Measurements from ENCODE around the gene ADI1. TPM values are rescaled to one million over a fixed set of nuclear protein-coding genes. Genes with fewer than 3 reads are reported as not detected.

Gene ADI1
- total and polyA plus RNA-seq, 2 of the 4 experiments (the other 2 are of a cell fraction), result 43.2 to 46.0 TPM

DNA sequence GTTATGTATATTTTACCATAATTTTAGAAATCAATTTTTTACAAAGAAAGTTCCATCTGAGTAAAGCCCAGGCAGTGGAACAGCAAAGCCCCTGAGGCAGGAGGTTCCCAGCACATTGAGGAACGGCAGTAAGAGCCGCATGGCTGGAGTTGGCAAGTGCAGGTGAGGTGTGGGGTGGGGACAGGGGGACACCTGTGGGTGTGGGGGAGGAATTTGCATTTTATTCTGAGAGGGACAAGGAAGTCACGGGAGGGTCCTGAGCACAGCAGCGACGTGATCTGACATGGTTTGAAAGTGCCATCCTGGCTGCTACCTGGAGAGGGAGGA is 16.1 kb upstream of the ADI1 start:
- ATAC-seq (ENCODE audit: low read depth) (no peak), DNase-seq (no peak)
- Histone ChIP-seq H3K4me3 (ENCODE audit: insufficient read depth, low read depth, low read length) (peak overlapping the region; percentile 43; the same call in 1 of the 2 replicates), H2AFZ (replicated peaks; ENCODE audit: low read length, poor library complexity) (peak overlapping the region; percentile 85), H2BK120ac (ENCODE audit: low read depth, low read length) (peak overlapping the region; percentile 99), H3K56ac (ENCODE audit: extremely low read depth, insufficient read depth, low read length) (peak overlapping the region; percentile 89), H3K4me1 (ENCODE audit: control insufficient read depth, insufficient read depth, low read length) (peaks cover 13% of the 10 kb centered on the region), H3K14ac (replicated peaks; ENCODE audit: low read depth, low read length) (peak overlapping the region; percentile 96), H3K18ac (ENCODE audit: low read depth, low read length) (peak overlapping the region; percentile 98), H3K23ac (ENCODE audit: low read depth, low read length) (peak overlapping the region; percentile 99), H3K9ac (ENCODE audit: low read depth, low read length) (peak overlapping the region; percentile 91), H3K79me1 (ENCODE audit: low read depth in 1 of 2, low read length in 2 of 2) (peaks cover 0 to 9% of the 10 kb centered on the region in 2 experiments; a peak in 2 of 4 replicates), H3K4ac (ENCODE audit: low read depth, low read length) (peak overlapping the region; percentile 99), H2AK9ac (replicated peaks; ENCODE audit: low read depth, low read length, poor library complexity) (peak overlapping the region; percentile 95), H4K91ac (ENCODE audit: insufficient read depth, low read depth, low read length) (peak overlapping the region; percentile 99), H4K8ac (ENCODE audit: low read depth in 2 of 2, low read length in 2 of 2) (peak overlapping the region; percentile 72 to 96), H3K27ac (ENCODE audit: insufficient read depth, low read length) (peak overlapping the region; percentile 99), H3K36me3 (ENCODE audit: control insufficient read depth, insufficient read depth, low read length) (peaks cover 6% of the 10 kb centered on the region), H2BK5ac (ENCODE audit: low read depth, low read length, poor library complexity, severe bottlenecking) (peak overlapping the region; percentile 97), H3K27me3 (ENCODE audit: control insufficient read depth, insufficient read depth, low read length) (no peaks in the 10 kb centered on the region), H3K9me3 (ENCODE audit: control insufficient read depth, insufficient read depth, low read length) (no peaks in the 10 kb centered on the region), H2BK15ac (ENCODE audit: low read depth, low read length) (peak overlapping the region; percentile 88; the same call in 2 of the 3 replicates), H2BK20ac (ENCODE audit: low read depth, low read length) (peak overlapping the region; percentile 82), H3K4me2 (ENCODE audit: low read depth, low read length) (peak overlapping the region; percentile 89), H4K5ac (ENCODE audit: low read depth, low read length) (peak overlapping the region; percentile 97), H3K9me1 (ENCODE audit: insufficient read depth, low read length) (peaks cover 10% of the 10 kb centered on the region; the same call in 1 of the 2 replicates), H2AK5ac (ENCODE audit: low read depth, low read length) (peak overlapping the region; percentile 92), H4K20me1 (ENCODE audit: insufficient read depth, low read length) (no peaks in the 10 kb centered on the region)
- 68% methylated on average over 5 of the region's 5 CpGs; no CpG with 5 or more reads in 1 of the 2 experiments for WGBS, 2 experiments (ENCODE audit: extremely low coverage in 2 of 2, insufficient read length in 1 of 2)
- dilution Hi-C loops (cut with HindIII; ENCODE audit: low sequenced_read_pairs, unreplicated experiment) (no loop called here), intact Hi-C loops (cut with micrococcal nuclease) (no loop called here), in situ Hi-C loops (cut with MboI; ENCODE audit: low sequenced_read_pairs) (no loop called here)
- no TSS peak for BruUV-seq (replicated peaks)
- ChIA-PET CTCF (no interaction called here), POLR2A (ENCODE audit: unreplicated experiment) (no interaction called here)
- TF ChIP-seq FOS (IDR thresholded peaks at IDR 0.05; ENCODE audit: low read depth, low read length) (no peak), MXI1 (IDR thresholded peaks at IDR 0.05; ENCODE audit: borderline replicate concordance, low read depth, low read length) (no peak), RAD21 (IDR thresholded peaks at IDR 0.05; ENCODE audit: low read length) (no peak), RCOR1 (IDR thresholded peaks at IDR 0.05; ENCODE audit: insufficient replicate concordance, low read length) (no peak), BHLHE40 (IDR thresholded peaks at IDR 0.05; ENCODE audit: low read depth, low read length) (no peak), NFE2L2 (IDR thresholded peaks at IDR 0.05; ENCODE audit: low read depth, low read length) (no peak)
- TF ChIP-seq, protein P1, sequence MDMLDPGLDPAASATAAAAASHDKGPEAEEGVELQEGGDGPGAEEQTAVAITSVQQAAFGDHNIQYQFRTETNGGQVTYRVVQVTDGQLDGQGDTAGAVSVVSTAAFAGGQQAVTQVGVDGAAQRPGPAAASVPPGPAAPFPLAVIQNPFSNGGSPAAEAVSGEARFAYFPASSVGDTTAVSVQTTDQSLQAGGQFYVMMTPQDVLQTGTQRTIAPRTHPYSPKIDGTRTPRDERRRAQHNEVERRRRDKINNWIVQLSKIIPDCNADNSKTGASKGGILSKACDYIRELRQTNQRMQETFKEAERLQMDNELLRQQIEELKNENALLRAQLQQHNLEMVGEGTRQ (IDR thresholded peaks at IDR 0.05; ENCODE audit: low read depth, low read length), result no peak
- TF ChIP-seq, protein P2, sequence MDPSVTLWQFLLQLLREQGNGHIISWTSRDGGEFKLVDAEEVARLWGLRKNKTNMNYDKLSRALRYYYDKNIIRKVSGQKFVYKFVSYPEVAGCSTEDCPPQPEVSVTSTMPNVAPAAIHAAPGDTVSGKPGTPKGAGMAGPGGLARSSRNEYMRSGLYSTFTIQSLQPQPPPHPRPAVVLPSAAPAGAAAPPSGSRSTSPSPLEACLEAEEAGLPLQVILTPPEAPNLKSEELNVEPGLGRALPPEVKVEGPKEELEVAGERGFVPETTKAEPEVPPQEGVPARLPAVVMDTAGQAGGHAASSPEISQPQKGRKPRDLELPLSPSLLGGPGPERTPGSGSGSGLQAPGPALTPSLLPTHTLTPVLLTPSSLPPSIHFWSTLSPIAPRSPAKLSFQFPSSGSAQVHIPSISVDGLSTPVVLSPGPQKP (IDR thresholded peaks at IDR 0.05; ENCODE audit: borderline replicate concordance, low read depth, low read length), result no peak
- TF ChIP-seq, protein P3, sequence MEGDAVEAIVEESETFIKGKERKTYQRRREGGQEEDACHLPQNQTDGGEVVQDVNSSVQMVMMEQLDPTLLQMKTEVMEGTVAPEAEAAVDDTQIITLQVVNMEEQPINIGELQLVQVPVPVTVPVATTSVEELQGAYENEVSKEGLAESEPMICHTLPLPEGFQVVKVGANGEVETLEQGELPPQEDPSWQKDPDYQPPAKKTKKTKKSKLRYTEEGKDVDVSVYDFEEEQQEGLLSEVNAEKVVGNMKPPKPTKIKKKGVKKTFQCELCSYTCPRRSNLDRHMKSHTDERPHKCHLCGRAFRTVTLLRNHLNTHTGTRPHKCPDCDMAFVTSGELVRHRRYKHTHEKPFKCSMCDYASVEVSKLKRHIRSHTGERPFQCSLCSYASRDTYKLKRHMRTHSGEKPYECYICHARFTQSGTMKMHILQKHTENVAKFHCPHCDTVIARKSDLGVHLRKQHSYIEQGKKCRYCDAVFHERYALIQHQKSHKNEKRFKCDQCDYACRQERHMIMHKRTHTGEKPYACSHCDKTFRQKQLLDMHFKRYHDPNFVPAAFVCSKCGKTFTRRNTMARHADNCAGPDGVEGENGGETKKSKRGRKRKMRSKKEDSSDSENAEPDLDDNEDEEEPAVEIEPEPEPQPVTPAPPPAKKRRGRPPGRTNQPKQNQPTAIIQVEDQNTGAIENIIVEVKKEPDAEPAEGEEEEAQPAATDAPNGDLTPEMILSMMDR (conservative IDR thresholded peaks at IDR 0.05; ENCODE audit: low read depth, low read length), result no peak

All from IMR-90 (cell line).